HEK293 (cell line): ENCODE data around the gene ODAD4.

Experiments used
- CTCF ChIA-PET: fragments of 350-600 bp; formaldehyde crosslinking; extraction: SDS; loops from one replicate; lab custom pipeline; 2021; ENCODE audit warnings: antibody characterized with exemption; lab: Yijun Ruan, JAX
- POLR2A ChIA-PET: fragments of 300-600 bp; formaldehyde crosslinking; extraction: SDS; loops from one replicate; lab custom pipeline; 2020; ENCODE audit warnings: antibody characterized with exemption, inconsistent platforms; lab: Yijun Ruan, JAX
- H3K27ac ChIP-seq: fragments of 200-500 bp; sonication (Bioruptor generic); 2 replicates; pipeline ENCODE4 v1.5.1; 2014; ENCODE audit warnings: low read depth, low read length, control low read depth, inconsistent platforms; ENCODE audit errors: extremely low read depth
- H3K36me3 ChIP-seq, 2 experiments: fragments of 200-500 bp in 1 of 2; sonication (Bioruptor generic) in 1 of 2; 1 replicate in 1 of 2; 2 replicates in 1 of 2; pipeline ENCODE4 v1.5.1; 2014 to 2017; ENCODE audit warnings: inconsistent platforms in 2 of 2, low read length in 2 of 2; ENCODE audit not compliant: control insufficient read depth in 2 of 2, insufficient read depth in 1 of 2
- H3K4me1 ChIP-seq: fragments of 200-500 bp; sonication (Bioruptor generic); 2 replicates; pipeline ENCODE4 v1.5.1; 2014; ENCODE audit warnings: mild to moderate bottlenecking, low read length, inconsistent platforms; ENCODE audit not compliant: control insufficient read depth, insufficient read depth
- H3K4me3 ChIP-seq: 2 replicates; pipeline ENCODE4 v1.5.1; 2011; ENCODE audit warnings: low read depth, mild to moderate bottlenecking, control low read depth, low read length, moderate library complexity
- H3K9me3 ChIP-seq: fragments of 200-500 bp; sonication (Bioruptor generic); 2 replicates; pipeline ENCODE4 v1.5.1; 2014; ENCODE audit warnings: low read depth, low read length, inconsistent platforms; ENCODE audit not compliant: control insufficient read depth, insufficient read depth
- KLF10 ChIP-seq: fragments of 450-650 bp; IDR thresholded peaks from 2 replicates; pipeline ENCODE4 v1.5.1; 2018; ENCODE audit warnings: missing biosample characterization, mild to moderate bottlenecking, missing genetic modification characterization
- KLF7 ChIP-seq: fragments of 450-650 bp; formaldehyde crosslinking; IDR thresholded peaks from 2 replicates; pipeline ENCODE4 v1.5.1; 2016; ENCODE audit warnings: missing biosample characterization, missing genetic modification characterization, borderline replicate concordance
- ZFHX2 ChIP-seq: fragments of 450-650 bp; formaldehyde crosslinking; conservative IDR thresholded peaks from 2 replicates; pipeline ENCODE4 v1.5.1; 2016; ENCODE audit warnings: missing biosample characterization, missing genetic modification characterization
- ZFP3 ChIP-seq: fragments of 450-650 bp; formaldehyde crosslinking; IDR thresholded peaks from 2 replicates; pipeline ENCODE4 v1.5.1; 2016; ENCODE audit warnings: low read depth, missing biosample characterization, missing genetic modification characterization
- ZFP69B ChIP-seq: fragments of 450-650 bp; formaldehyde crosslinking; IDR thresholded peaks from 2 replicates; pipeline ENCODE4 v1.5.1; 2016; ENCODE audit warnings: missing biosample characterization, missing genetic modification characterization
- ZNF214 ChIP-seq: fragments of 450-650 bp; formaldehyde crosslinking; IDR thresholded peaks from 2 replicates; pipeline ENCODE4 v1.5.1; 2017; ENCODE audit warnings: missing biosample characterization, mild to moderate bottlenecking, missing genetic modification characterization, borderline replicate concordance
- ZNF223 ChIP-seq: fragments of 450-650 bp; formaldehyde crosslinking; IDR thresholded peaks from 2 replicates; pipeline ENCODE4 v1.5.1; 2016; ENCODE audit warnings: missing biosample characterization, missing genetic modification characterization
- ZNF266 ChIP-seq: fragments of 450-650 bp; formaldehyde crosslinking; IDR thresholded peaks from 2 replicates; pipeline ENCODE4 v1.5.1; 2016; ENCODE audit warnings: missing biosample characterization, missing genetic modification characterization, low read depth
- ZNF529 ChIP-seq: fragments of 450-650 bp; formaldehyde crosslinking; IDR thresholded peaks from 2 replicates; pipeline ENCODE4 v1.5.1; 2017; ENCODE audit warnings: missing genetic modification characterization, missing biosample characterization; ENCODE audit not compliant: insufficient replicate concordance
- ZNF561 ChIP-seq: fragments of 450-650 bp; IDR thresholded peaks from 2 replicates; pipeline ENCODE4 v1.5.1; 2018; ENCODE audit warnings: missing biosample characterization, missing genetic modification characterization, borderline replicate concordance
- ZNF585B ChIP-seq: fragments of 450-650 bp; formaldehyde crosslinking; IDR thresholded peaks from 2 replicates; pipeline ENCODE4 v1.5.1; 2016; ENCODE audit warnings: missing biosample characterization, missing genetic modification characterization
- ZNF621 ChIP-seq: fragments of 450-650 bp; formaldehyde crosslinking; IDR thresholded peaks from 2 replicates; pipeline ENCODE4 v1.5.1; 2017; ENCODE audit warnings: missing biosample characterization, missing genetic modification characterization
- ZNF777 ChIP-seq: fragments of 450-650 bp; formaldehyde crosslinking; IDR thresholded peaks from 2 replicates; pipeline ENCODE4 v1.5.1; 2017; ENCODE audit warnings: missing biosample characterization, missing genetic modification characterization, borderline replicate concordance
- ZNF792 ChIP-seq: fragments of 450-650 bp; formaldehyde crosslinking; IDR thresholded peaks from 2 replicates; pipeline ENCODE4 v1.5.1; 2016; ENCODE audit warnings: missing biosample characterization, missing genetic modification characterization
- TF ChIP-seq, protein P1 (sequence below): fragments of 450-650 bp; formaldehyde crosslinking; IDR thresholded peaks from 2 replicates; pipeline ENCODE4 v1.5.1; 2016; ENCODE audit warnings: missing biosample characterization, missing genetic modification characterization
- TF ChIP-seq, protein P2 (sequence below): fragments of 450-650 bp; formaldehyde crosslinking; IDR thresholded peaks from 2 replicates; pipeline ENCODE4 v1.5.1; 2016; ENCODE audit warnings: missing biosample characterization, missing genetic modification characterization
- TF ChIP-seq, protein P3 (sequence below): fragments of 450-650 bp; formaldehyde crosslinking; IDR thresholded peaks from 2 replicates; pipeline ENCODE4 v1.5.1; 2016; ENCODE audit warnings: missing biosample characterization, missing genetic modification characterization
- TF ChIP-seq, protein P4 (sequence below): fragments of 450-650 bp; formaldehyde crosslinking; IDR thresholded peaks from 2 replicates; pipeline ENCODE4 v1.5.1; 2016; ENCODE audit warnings: missing biosample characterization, missing genetic modification characterization

Gene ODAD4

GRCh38 chr17:41967921-41968578 lies 37.6 kb downstream of the ODAD4 start:
- ChIA-PET POLR2A (interaction anchor here (0.6 to 3.3 kb wide), 8 partner anchors 11 to 79 kb away, joined by 3 to 19 read pairs (median 5); partner anchors contain the start of genes ACLY, DNAJC7, NKIRAS2 and ODAD4), CTCF (interaction anchor here (0.6 kb wide), 1 partner anchor 38 kb away, joined by 3 read pairs; no protein-coding TSS in a partner anchor)
- peak overlapping the region; percentile 76; the same call in 1 of the 2 replicates for H3K4me3 ChIP-seq
- TF ChIP-seq ZFP69B (tag by site-specific recombination) (no peak), ZNF223 (tag by site-specific recombination) (no peak), ZNF529 (tag by site-specific recombination) (no peak), ZNF585B (no peak), ZFHX2 (tag by site-specific recombination) (no peak), ZNF777 (tag by site-specific recombination) (no peak), ZNF561 (tag by site-specific recombination) (no peak), KLF10 (no peak), ZFP3 (tag by site-specific recombination) (no peak), ZNF266 (tag by site-specific recombination) (no peak), ZNF214 (tag by site-specific recombination) (no peak), ZNF621 (tag by site-specific recombination) (no peak), KLF7 (tag by site-specific recombination) (no peak)
- TF ChIP-seq, protein P1, sequence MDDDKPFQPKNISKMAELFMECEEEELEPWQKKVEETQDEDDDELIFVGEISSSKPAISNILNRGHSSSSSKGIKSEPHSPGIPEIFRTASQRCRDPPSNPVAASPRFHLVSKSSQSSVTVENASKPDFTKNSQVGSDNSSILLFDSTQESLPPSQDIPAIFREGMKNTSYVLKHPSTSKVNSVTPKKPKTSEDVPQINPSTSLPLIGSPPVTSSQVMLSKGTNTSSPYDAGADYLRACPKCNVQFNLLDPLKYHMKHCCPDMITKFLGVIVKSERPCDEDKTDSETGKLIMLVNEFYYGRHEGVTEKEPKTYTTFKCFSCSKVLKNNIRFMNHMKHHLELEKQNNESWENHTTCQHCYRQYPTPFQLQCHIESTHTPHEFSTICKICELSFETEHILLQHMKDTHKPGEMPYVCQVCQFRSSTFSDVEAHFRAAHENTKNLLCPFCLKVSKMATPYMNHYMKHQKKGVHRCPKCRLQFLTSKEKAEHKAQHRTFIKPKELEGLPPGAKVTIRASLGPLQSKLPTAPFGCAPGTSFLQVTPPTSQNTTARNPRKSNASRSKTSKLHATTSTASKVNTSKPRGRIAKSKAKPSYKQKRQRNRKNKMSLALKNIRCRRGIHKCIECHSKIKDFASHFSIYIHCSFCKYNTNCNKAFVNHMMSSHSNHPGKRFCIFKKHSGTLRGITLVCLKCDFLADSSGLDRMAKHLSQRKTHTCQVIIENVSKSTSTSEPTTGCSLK (tag by site-specific recombination), result no peak
- TF ChIP-seq, protein P2, sequence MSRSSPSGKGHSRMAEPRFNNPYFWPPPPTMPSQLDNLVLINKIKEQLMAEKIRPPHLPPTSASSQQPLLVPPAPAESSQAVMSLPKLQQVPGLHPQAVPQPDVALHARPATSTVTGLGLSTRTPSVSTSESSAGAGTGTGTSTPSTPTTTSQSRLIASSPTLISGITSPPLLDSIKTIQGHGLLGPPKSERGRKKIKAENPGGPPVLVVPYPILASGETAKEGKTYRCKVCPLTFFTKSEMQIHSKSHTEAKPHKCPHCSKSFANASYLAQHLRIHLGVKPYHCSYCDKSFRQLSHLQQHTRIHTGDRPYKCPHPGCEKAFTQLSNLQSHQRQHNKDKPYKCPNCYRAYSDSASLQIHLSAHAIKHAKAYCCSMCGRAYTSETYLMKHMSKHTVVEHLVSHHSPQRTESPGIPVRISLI, result no peak
- 0 out of 2 replicates have a peak, but pooled peaks cover 4% of the 10 kb centered on the region for H3K4me1 ChIP-seq
- no peaks in the 10 kb centered on the region for H3K9me3 ChIP-seq
- H3K27ac ChIP-seq, result peak overlapping the region; percentile 89
- H3K36me3 ChIP-seq, result peaks cover 25 to 51% of the 10 kb centered on the region in 2 experiments

DNA sequence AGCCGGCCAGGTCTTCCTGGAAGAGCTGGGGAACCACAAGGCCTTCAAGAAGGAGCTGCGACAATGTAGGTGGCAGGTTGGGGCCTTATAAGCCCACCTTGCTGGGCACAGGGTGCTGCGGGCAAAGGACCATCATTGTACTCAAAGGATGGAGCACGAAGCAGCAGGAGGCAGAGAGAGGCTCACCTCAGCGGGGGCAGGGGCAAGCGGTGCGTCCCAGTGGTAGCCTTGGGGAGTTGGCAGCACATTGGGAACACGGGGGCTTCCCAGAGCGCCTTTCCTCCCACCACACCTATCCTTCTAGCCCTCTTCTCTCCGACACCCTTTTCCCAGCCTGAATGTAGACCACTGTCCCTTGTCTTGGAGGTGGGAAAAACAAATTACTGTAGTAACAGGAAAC lies 38.3 kb downstream of the ODAD4 start:
- peaks cover 28 to 57% of the 10 kb centered on the region in 2 experiments for H3K36me3 ChIP-seq
- TF ChIP-seq, protein P3, sequence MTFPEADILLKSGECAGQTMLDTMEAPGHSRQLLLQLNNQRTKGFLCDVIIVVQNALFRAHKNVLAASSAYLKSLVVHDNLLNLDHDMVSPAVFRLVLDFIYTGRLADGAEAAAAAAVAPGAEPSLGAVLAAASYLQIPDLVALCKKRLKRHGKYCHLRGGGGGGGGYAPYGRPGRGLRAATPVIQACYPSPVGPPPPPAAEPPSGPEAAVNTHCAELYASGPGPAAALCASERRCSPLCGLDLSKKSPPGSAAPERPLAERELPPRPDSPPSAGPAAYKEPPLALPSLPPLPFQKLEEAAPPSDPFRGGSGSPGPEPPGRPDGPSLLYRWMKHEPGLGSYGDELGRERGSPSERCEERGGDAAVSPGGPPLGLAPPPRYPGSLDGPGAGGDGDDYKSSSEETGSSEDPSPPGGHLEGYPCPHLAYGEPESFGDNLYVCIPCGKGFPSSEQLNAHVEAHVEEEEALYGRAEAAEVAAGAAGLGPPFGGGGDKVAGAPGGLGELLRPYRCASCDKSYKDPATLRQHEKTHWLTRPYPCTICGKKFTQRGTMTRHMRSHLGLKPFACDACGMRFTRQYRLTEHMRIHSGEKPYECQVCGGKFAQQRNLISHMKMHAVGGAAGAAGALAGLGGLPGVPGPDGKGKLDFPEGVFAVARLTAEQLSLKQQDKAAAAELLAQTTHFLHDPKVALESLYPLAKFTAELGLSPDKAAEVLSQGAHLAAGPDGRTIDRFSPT (tag by site-specific recombination), result 0 out of 2 replicates have a peak, but pooled peaks have one; percentile 12
- TF ChIP-seq, protein P4, sequence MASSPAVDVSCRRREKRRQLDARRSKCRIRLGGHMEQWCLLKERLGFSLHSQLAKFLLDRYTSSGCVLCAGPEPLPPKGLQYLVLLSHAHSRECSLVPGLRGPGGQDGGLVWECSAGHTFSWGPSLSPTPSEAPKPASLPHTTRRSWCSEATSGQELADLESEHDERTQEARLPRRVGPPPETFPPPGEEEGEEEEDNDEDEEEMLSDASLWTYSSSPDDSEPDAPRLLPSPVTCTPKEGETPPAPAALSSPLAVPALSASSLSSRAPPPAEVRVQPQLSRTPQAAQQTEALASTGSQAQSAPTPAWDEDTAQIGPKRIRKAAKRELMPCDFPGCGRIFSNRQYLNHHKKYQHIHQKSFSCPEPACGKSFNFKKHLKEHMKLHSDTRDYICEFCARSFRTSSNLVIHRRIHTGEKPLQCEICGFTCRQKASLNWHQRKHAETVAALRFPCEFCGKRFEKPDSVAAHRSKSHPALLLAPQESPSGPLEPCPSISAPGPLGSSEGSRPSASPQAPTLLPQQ (tag by site-specific recombination), result no peak
- TF ChIP-seq ZNF792 (tag by site-specific recombination), result no peak
- H3K4me1 ChIP-seq, result 0 out of 2 replicates have a peak, but pooled peaks cover 4% of the 10 kb centered on the region
- H3K27ac ChIP-seq, result peak overlapping the region; percentile 49
- ChIA-PET CTCF (no interaction called here), POLR2A (interaction anchor here (1.3 to 1.9 kb wide), 3 partner anchors 12 to 51 kb away, joined by 5 to 7 read pairs (median 5); partner anchors contain the start of genes DNAJC7 and NKIRAS2)
- H3K4me3 ChIP-seq, result no peak overlapping the region
- H3K9me3 ChIP-seq, result no peaks in the 10 kb centered on the region
